Upper lobe of left lung (tissue), 4 donors: ENCODE data around the gene PSMG3.

Experiments used
- EP300 ChIP-seq, 4 donors: sonication (generic); formaldehyde crosslinking; IDR thresholded peaks; one replicate each; pipeline ENCODE4 v1.5.1; 2017; ENCODE audit warnings: antibody characterized with exemption in 4 of 4, control low read depth in 2 of 4
- POLR2A ChIP-seq, 4 donors: fragments of 450-650 bp; IDR thresholded peaks; one replicate each; pipeline ENCODE4 v1.5.1; 2016 to 2017; ENCODE audit warnings: antibody characterized with exemption in 4 of 4, mild to moderate bottlenecking in 2 of 4
- POLR2AphosphoS5 ChIP-seq, 2 donors: sonication (generic); formaldehyde crosslinking; IDR thresholded peaks; one replicate each; pipeline ENCODE4 v1.5.1; 2017; ENCODE audit warnings: antibody characterized with exemption in 2 of 2
- TF ChIP-seq, protein P1 (sequence below), 6 experiments: fragments of 450-650 bp in 4 of 6; fragments of 200-600 bp in 2 of 6; sonication (generic) in 2 of 6; IDR thresholded peaks; one replicate each; pipeline ENCODE4 v1.5.1; 2016 to 2019; ENCODE audit warnings: antibody characterized with exemption in 6 of 6

DNA sequence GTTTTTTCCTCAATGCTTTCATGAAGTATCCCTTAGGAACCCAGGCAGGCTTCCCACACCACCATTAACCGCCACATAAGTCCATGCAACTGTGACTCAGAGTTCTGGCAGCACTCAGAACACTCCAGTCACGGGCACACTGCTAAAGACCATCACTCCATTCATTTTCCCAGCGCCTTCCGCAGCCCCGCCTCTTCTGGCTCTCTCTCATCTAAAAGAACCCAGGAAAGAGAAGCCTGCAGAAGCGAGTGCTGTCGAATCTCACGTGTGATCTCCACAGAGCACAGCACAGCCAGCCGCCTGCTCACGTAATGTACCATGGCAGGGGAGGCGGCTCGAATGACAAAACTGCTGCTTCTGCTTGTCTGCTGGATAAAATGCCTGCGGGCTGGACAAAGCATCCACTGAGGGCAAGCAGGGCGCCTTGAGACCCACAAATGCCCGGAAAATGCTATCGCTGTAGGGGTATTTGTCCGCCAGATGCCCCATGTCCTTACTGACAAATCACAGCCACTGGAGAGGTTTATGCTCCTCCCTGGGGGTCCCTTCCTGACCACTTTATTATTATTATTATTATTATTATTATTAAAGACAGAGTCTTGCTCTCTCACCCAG lies 1.8 kb downstream of the PSMG3 start:
- TF ChIP-seq, protein P1, sequence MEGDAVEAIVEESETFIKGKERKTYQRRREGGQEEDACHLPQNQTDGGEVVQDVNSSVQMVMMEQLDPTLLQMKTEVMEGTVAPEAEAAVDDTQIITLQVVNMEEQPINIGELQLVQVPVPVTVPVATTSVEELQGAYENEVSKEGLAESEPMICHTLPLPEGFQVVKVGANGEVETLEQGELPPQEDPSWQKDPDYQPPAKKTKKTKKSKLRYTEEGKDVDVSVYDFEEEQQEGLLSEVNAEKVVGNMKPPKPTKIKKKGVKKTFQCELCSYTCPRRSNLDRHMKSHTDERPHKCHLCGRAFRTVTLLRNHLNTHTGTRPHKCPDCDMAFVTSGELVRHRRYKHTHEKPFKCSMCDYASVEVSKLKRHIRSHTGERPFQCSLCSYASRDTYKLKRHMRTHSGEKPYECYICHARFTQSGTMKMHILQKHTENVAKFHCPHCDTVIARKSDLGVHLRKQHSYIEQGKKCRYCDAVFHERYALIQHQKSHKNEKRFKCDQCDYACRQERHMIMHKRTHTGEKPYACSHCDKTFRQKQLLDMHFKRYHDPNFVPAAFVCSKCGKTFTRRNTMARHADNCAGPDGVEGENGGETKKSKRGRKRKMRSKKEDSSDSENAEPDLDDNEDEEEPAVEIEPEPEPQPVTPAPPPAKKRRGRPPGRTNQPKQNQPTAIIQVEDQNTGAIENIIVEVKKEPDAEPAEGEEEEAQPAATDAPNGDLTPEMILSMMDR (IDR thresholded peaks at IDR 0.05), result no peak
- TF ChIP-seq POLR2AphosphoS5 (IDR thresholded peaks at IDR 0.05) (no peak), POLR2A (IDR thresholded peaks at IDR 0.05) (no peak), EP300 (IDR thresholded peaks at IDR 0.05) (no peak)
